ENCODE data around the gene FUBP1.

The FUBP1 gene

GRCh38 chr1:77989744-77990143, 10.9 kb upstream of the FUBP1 start:
- in situ Hi-C loops (cut with MboI; ENCODE audit: low sequenced_read_pairs), result loop anchor here (10.0 kb wide), 1 partner anchor 55 kb away; the partner anchor contains the start of gene GIPC2

GRCh38 chr1:77987919-77988318, 9.0 kb upstream of the FUBP1 start:
- in situ Hi-C loops (cut with MboI; ENCODE audit: low sequenced_read_pairs), result loop anchor here (10.0 kb wide), 1 partner anchor 57 kb away; the partner anchor contains the start of gene GIPC2

GRCh38 chr1:77986810-77987209, 7.9 kb upstream of the FUBP1 start:
- in situ Hi-C loops (cut with MboI; ENCODE audit: low sequenced_read_pairs), result loop anchor here (10.0 kb wide), 1 partner anchor 58 kb away; the partner anchor contains the start of gene GIPC2

GRCh38 chr1:77984629-77985028, 5.8 kb upstream of the FUBP1 start:
- in situ Hi-C loops (cut with MboI; ENCODE audit: low sequenced_read_pairs), result loop anchor here (10.0 kb wide), 1 partner anchor 60 kb away; the partner anchor contains the start of gene GIPC2

- in situ Hi-C loops (cut with MboI; ENCODE audit: low sequenced_read_pairs), result loop anchor here (10.0 kb wide), 1 partner anchor 61 kb away; the partner anchor contains the start of gene GIPC2
Measured at GRCh38 chr1:77983997-77984355, 5.1 kb upstream of the FUBP1 start.

GRCh38 chr1:77983352-77983996, 4.6 kb upstream of the FUBP1 start:
- in situ Hi-C loops (cut with MboI; ENCODE audit: low sequenced_read_pairs), result loop anchor here (10.0 kb wide), 1 partner anchor 61 kb away; the partner anchor contains the start of gene GIPC2

- in situ Hi-C loops (cut with MboI; ENCODE audit: low sequenced_read_pairs), result no loop called here
Measured at GRCh38 chr1:77978293-77978968, 441 bp downstream of the FUBP1 start.

GRCh38 chr1:77977989-77978292, 931 bp downstream of the FUBP1 start:
- in situ Hi-C loops (cut with MboI; ENCODE audit: low sequenced_read_pairs), result no loop called here

GRCh38 chr1:77976433-77977076, 2.3 kb downstream of the FUBP1 start:
- in situ Hi-C loops (cut with MboI; ENCODE audit: low sequenced_read_pairs), result no loop called here

- in situ Hi-C loops (cut with MboI; ENCODE audit: low sequenced_read_pairs), result no loop called here
Measured at GRCh38 chr1:77975907-77976306, 3.0 kb downstream of the FUBP1 start.

GRCh38 chr1:77975386-77975785, 3.5 kb downstream of the FUBP1 start:
- in situ Hi-C loops (cut with MboI; ENCODE audit: low sequenced_read_pairs), result no loop called here

- in situ Hi-C loops (cut with MboI; ENCODE audit: low sequenced_read_pairs), result no loop called here
Measured at GRCh38 chr1:77972080-77972479, 6.8 kb downstream of the FUBP1 start.

GRCh38 chr1:77970192-77970591, 8.7 kb downstream of the FUBP1 start:
- in situ Hi-C loops (cut with MboI; ENCODE audit: low sequenced_read_pairs), result no loop called here

- in situ Hi-C loops (cut with MboI; ENCODE audit: low sequenced_read_pairs), result no loop called here
Measured at GRCh38 chr1:77966291-77966690, 12.6 kb downstream of the FUBP1 start.

GRCh38 chr1:77961392-77961791, 17.5 kb downstream of the FUBP1 start:
- in situ Hi-C loops (cut with MboI; ENCODE audit: low sequenced_read_pairs), result no loop called here

- in situ Hi-C loops (cut with MboI; ENCODE audit: low sequenced_read_pairs), result no loop called here
Measured at GRCh38 chr1:77958850-77959249, 20.0 kb downstream of the FUBP1 start.

GRCh38 chr1:77958391-77958790, 20.5 kb downstream of the FUBP1 start:
- in situ Hi-C loops (cut with MboI; ENCODE audit: low sequenced_read_pairs), result no loop called here

GRCh38 chr1:77956464-77956863, 22.4 kb downstream of the FUBP1 start:
- in situ Hi-C loops (cut with MboI; ENCODE audit: low sequenced_read_pairs), result no loop called here

GRCh38 chr1:77955709-77956108, 23.2 kb downstream of the FUBP1 start:
- in situ Hi-C loops (cut with MboI; ENCODE audit: low sequenced_read_pairs), result no loop called here

GRCh38 chr1:77954521-77954920, 24.4 kb downstream of the FUBP1 start:
- in situ Hi-C loops (cut with MboI; ENCODE audit: low sequenced_read_pairs), result no loop called here

GRCh38 chr1:77953907-77954306, 25.0 kb downstream of the FUBP1 start:
- in situ Hi-C loops (cut with MboI; ENCODE audit: low sequenced_read_pairs), result no loop called here

- in situ Hi-C loops (cut with MboI; ENCODE audit: low sequenced_read_pairs), result no loop called here
Measured at GRCh38 chr1:77951328-77951727, 27.5 kb downstream of the FUBP1 start.
